Activated T-helper 2 cell treated with anti-CD3 and anti-CD28 coated beads, Interferon-gamma antibody, Interleukin-2, Interleukin-4, amounts not matched to agents 10 μg/mL and 5 μg/mL and 100 μg/mL, durations not matched to agents 14 hours and 24 hours and 36 hours (primary cell): ENCODE measurements around the gene SIX4. TPM values are rescaled to one million over a fixed set of nuclear protein-coding genes. Genes with fewer than 3 reads are reported as not detected.

Experiments
- DNase-seq: peaks from one replicate; pipeline ENCODE4 v3.0.0; 2021; ENCODE audit warnings: low spot score
- H3K27ac Mint-ChIP-seq: one replicate; pipeline ENCODE4 v1.8.0; 2021; ENCODE audit warnings: mixed read lengths
- H3K27me3 Mint-ChIP-seq: one replicate; pipeline ENCODE4 v1.8.0; 2021; ENCODE audit warnings: low read depth, mixed read lengths
- H3K36me3 Mint-ChIP-seq: one replicate; pipeline ENCODE4 v1.8.0; 2021; ENCODE audit warnings: low read depth, mixed read lengths
- H3K4me1 Mint-ChIP-seq: one replicate; pipeline ENCODE4 v1.8.0; 2021; ENCODE audit warnings: low read depth, mixed read lengths
- H3K4me3 Mint-ChIP-seq: one replicate; pipeline ENCODE4 v1.8.0; 2021; ENCODE audit warnings: low read depth, mild to moderate bottlenecking, moderate library complexity, mixed read lengths
- H3K9me3 Mint-ChIP-seq: one replicate; pipeline ENCODE4 v1.8.0; 2021; ENCODE audit warnings: mixed read lengths
- intact Hi-C: fragments of 100-400 bp; cut with micrococcal nuclease; formaldehyde crosslinking; loops from one replicate; pipeline ENCODE4 v1.15.1; 2023
- total RNA-seq: library from RNA; stranded (reverse); gene quantifications from 2 replicates; pipeline ENCODE4 v1.2.3, GENCODE V29; 2022

SIX4 gene
- total RNA-seq, 1 donor from 2014 or later = 1.3 TPM

DNA sequence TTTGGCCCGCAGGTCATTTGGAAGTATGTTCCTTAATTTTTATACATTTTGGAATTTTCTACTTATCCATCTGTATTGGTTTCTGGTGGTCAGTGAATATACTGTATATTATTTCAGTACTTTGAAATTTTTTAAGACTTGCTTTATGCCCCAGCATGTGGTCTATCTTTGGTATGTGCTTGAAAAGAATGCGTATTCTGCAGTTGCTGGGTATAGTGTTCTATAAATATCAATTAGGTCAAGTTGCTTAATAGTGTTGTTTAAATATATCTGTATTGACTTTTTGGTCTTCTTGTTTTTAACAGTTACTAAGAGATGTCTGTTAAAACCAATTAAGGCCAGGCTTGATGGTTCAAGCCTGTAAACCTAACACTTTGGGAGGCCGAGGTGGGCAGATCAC is 53.2 kb downstream of the SIX4 start:
- intact Hi-C loops = no loop called here
- Mint-ChIP-seq H3K4me3 (no peak overlapping the region), H3K9me3 (no peaks in the 10 kb centered on the region), H3K4me1 (no peaks in the 10 kb centered on the region), H3K27me3 (peaks cover 9% of the 10 kb centered on the region), H3K27ac (no peak overlapping the region), H3K36me3 (no peaks in the 10 kb centered on the region)
- no peak for DNase-seq

DNA sequence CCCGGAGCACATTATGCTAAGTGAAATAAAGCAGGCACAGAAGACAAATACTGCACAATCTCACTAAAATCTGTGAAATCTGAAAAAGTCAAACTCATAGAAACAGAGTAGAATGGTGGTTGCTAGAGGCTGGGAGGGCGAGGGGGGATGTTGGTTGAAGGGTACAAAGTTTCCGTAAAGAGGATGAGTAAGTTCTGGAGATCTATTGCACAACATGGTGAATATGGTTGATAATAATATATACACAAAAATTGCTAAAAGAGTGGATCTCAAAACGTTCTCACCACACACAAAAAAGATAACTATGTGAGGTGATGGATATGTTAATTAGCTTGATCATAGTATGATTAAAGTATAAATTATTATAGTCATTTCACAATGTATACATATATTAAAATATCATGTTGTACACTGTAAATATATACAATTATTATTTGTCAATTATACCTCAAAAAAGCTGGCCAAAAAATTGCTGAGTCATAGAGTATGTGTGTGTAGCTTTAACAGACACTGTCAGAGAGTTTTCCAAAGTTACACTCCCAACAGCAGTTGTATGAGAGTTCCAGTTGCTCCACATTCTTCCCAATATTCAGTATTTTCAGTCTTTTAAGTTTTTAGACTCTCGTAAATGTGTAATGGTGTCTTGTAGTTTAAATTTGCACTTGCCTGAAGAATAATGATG is 55.6 kb downstream of the SIX4 start:
- Mint-ChIP-seq H3K27ac (no peak overlapping the region), H3K4me3 (no peak overlapping the region), H3K9me3 (no peaks in the 10 kb centered on the region), H3K4me1 (no peaks in the 10 kb centered on the region), H3K36me3 (no peaks in the 10 kb centered on the region), H3K27me3 (peaks cover 21% of the 10 kb centered on the region)
- no peak for DNase-seq
- intact Hi-C loops = no loop called here

DNA sequence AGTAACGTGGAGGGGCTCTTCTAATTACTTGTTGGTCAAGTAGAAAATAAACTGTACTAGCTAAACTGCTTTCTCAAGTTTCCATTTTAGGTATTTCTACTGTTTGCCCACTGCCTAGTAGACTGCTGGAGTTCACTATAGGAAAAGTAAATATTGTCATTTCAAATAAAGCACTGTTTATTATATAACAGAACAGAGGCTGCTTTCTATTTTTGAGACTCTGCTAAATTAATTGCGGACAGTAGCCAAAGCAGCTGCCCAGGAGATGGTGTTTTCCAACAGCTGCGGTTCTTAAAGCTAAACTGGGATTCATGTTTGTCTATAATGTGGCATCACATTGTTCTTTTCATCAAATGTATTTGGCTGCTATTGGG is 59.0 kb downstream of the SIX4 start:
- Mint-ChIP-seq H3K4me1 (no peaks in the 10 kb centered on the region), H3K36me3 (no peaks in the 10 kb centered on the region), H3K4me3 (no peak overlapping the region), H3K27me3 (peaks cover 40% of the 10 kb centered on the region), H3K9me3 (no peaks in the 10 kb centered on the region), H3K27ac (no peak overlapping the region)
- intact Hi-C loops = no loop called here
- DNase-seq = no peak

DNA sequence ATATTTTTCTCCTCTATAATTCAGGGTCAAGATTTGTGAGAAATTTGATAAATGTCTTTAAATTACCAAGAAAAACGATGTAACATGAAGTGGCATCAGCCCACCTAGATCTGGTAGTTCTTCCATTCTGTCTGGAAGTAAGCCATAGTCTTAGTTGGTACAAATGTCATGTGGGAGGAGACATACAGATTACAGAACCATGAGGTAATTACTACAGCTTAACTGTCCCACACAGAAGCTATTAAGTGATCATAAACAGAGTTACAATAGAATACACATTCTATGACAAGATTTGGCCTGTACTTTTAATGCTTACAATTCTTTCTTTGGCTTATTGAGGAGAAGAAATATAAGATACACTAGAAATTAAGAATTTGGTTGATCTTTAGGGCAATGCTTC is 61.2 kb downstream of the SIX4 start:
- DNase-seq = no peak
- no peaks in the 10 kb centered on the region for H3K36me3 Mint-ChIP-seq
- no peak overlapping the region for H3K4me3 Mint-ChIP-seq
- H3K9me3 Mint-ChIP-seq = no peaks in the 10 kb centered on the region
- no peak overlapping the region for H3K27ac Mint-ChIP-seq
- H3K4me1 Mint-ChIP-seq = peaks cover 3% of the 10 kb centered on the region
- peaks cover 54% of the 10 kb centered on the region for H3K27me3 Mint-ChIP-seq
- intact Hi-C loops = no loop called here

DNA sequence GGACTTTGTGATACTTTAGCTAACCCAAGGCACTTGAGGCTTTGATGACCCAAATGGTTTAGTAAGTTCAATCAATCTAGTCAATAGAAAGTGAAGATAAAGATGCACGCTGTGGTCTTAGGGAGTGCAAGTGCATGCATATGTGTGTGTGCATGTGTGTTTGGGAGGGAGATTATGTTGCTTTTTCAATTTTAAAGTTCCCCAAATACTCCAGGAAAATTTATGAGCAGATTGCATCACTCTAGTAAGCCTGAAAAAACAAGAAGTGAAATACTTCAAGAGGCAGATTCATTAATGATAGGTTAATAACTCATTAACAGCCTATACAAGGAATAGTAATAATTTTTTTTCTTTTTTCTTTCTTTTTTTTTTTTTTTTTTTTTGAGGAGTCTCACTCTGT is 62.4 kb downstream of the SIX4 start:
- Mint-ChIP-seq H3K4me1 (peaks cover 7% of the 10 kb centered on the region), H3K9me3 (no peaks in the 10 kb centered on the region), H3K27ac (no peak overlapping the region), H3K36me3 (no peaks in the 10 kb centered on the region), H3K27me3 (peaks cover 64% of the 10 kb centered on the region), H3K4me3 (no peak overlapping the region)
- DNase-seq = no peak
- intact Hi-C loops = no loop called here

Other genes starting within 250 kb of the SIX4 start
- gene C14orf39, start 238.3 kb downstream of the SIX4 start, total RNA-seq = not detected in 2 replicates
- gene SIX6, start 215.2 kb downstream of the SIX4 start, total RNA-seq = not detected in 2 replicates
- 0.30 and 0.48 TPM in 2 replicates for gene SIX1, start 74.9 kb downstream of the SIX4 start, total RNA-seq
- gene MNAT1, start 10.4 kb upstream of the SIX4 start, total RNA-seq = 56.2 and 57.5 TPM in 2 replicates